ENCODE data around the gene TAB3. TPM values are rescaled to one million over a fixed set of nuclear protein-coding genes. Genes with fewer than 3 reads are reported as not detected.

Gene TAB3
- total RNA-seq, 4 donors from 2014 or later, result 15.6 to 32.9 (median 30.3) TPM

DNA sequence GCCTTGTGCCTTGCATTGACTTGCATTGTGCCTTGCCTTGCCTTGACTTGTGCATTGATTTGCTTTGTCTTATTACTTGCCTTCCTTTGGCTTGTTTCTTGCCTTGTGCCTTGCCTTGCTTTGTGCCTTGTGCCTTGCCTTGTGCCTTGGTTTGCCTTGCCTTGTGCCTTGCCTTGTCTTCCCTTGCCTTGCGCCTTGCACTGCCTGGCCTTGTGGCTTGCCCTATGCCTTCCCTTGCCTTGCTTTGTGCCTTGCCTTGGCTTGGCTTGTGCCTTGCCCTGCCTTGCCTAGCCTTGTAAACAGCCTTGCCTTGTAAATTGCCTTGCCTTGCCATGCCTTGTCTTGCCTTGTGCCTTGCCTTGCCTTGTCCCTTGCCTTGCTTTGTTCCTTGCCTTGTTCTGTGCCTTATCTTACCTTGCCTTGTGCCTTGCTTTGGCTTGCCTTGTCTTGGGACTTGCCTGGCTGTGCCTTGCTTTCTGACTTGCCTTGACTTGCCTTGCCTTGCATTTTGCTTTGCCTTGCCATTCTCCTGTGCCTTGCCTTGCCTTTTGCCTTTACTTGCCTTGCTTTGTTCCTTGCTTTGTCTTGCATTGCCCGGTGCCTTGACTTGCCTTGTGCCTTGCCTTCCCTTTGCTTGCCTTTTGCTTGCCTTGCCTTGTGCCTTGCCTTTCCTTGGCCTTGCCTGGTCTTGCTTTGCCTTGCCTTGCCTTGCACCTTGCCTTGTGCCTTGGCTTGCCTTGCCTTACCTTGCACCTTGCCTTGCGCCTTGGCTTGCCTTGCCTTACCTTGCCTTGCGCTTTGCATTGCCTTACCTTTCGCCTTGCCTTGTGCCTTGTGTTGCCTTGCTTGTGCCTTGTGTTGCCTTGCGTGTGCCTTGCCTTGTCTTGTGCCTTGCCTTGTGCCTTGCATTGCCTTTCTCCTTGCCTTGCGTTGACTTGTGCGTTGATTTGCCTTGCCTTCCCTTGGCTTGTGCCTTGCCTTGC, 97.5 kb downstream of the TAB3 start:
- Histone ChIP-seq H3K9me3 (no peaks in the 10 kb centered on the region), H3K27me3 (no peaks in the 10 kb centered on the region), H3K4me1 (no peaks in the 10 kb centered on the region), H3K36me3 (no peaks in the 10 kb centered on the region), H3K4me3 (no peak overlapping the region), H3K27ac (no peak overlapping the region)
- DNase-seq (ENCODE audit: low spot score in 2 of 2), result no peak
- 79 to 87% methylated on average over 7 to 8 of the region's 8 CpGs for WGBS, 2 donors
- TF ChIP-seq POLR2A (IDR thresholded peaks at IDR 0.05) (no peak), EP300 (IDR thresholded peaks at IDR 0.05) (no peak)
- TF ChIP-seq, protein P1, sequence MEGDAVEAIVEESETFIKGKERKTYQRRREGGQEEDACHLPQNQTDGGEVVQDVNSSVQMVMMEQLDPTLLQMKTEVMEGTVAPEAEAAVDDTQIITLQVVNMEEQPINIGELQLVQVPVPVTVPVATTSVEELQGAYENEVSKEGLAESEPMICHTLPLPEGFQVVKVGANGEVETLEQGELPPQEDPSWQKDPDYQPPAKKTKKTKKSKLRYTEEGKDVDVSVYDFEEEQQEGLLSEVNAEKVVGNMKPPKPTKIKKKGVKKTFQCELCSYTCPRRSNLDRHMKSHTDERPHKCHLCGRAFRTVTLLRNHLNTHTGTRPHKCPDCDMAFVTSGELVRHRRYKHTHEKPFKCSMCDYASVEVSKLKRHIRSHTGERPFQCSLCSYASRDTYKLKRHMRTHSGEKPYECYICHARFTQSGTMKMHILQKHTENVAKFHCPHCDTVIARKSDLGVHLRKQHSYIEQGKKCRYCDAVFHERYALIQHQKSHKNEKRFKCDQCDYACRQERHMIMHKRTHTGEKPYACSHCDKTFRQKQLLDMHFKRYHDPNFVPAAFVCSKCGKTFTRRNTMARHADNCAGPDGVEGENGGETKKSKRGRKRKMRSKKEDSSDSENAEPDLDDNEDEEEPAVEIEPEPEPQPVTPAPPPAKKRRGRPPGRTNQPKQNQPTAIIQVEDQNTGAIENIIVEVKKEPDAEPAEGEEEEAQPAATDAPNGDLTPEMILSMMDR (IDR thresholded peaks at IDR 0.05), result no peak

DNA sequence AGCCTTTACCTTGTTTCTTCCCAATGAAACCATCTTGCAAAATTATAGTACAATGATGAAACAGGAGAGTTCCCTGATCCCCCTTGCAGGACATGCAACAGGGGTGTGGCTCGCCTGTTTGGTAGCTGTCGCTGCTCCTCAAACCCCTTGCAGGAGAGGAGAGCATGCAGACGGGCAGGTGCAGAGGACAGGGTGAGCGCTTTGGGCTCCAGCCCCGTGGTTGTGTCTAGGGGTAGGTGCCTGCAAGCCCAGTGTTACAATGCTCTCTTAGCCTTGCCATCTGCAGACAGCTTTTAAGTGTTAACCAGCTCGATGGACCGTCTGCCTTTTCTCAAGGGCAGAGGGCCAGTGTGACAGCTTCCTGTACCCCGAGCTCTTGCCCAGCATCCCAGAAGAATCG, 102.0 kb downstream of the TAB3 start:
- Histone ChIP-seq H3K36me3 (no peaks in the 10 kb centered on the region), H3K4me3 (no peak overlapping the region), H3K27me3 (no peaks in the 10 kb centered on the region), H3K9me3 (no peaks in the 10 kb centered on the region), H3K4me1 (no peaks in the 10 kb centered on the region), H3K27ac (no peak overlapping the region)
- no peak for DNase-seq (ENCODE audit: low spot score in 2 of 2)
- 71 to 82% methylated on average over 4 to 9 of the region's 9 CpGs for WGBS, 2 donors
- TF ChIP-seq, protein P1 (IDR thresholded peaks at IDR 0.05), result no peak
- no peak for TF ChIP-seq EP300 (IDR thresholded peaks at IDR 0.05)
- no peak for TF ChIP-seq POLR2A (IDR thresholded peaks at IDR 0.05)

DNA sequence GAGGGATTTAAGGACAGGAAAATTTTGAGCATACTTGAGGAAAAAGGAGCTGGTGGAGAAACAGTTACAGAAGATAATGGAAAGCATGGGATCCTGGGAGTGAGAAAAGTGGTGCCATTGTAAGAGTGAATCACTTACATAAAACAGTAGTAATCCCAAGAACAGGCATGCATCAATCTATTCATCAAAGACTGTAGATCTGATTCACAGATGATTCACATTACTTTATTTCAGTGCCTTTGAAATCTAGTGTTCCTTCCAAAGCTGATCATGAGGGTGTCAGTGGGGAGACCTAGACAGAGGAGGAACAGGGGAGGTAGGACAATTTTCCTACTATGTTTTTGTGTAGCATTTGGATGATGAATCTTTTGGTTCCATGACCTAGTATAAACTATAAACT, 102.7 kb downstream of the TAB3 start:
- H3K36me3 ChIP-seq, result no peaks in the 10 kb centered on the region
- no peaks in the 10 kb centered on the region for H3K4me1 ChIP-seq
- TF ChIP-seq, protein P1 (IDR thresholded peaks at IDR 0.05), result no peak
- TF ChIP-seq POLR2A (IDR thresholded peaks at IDR 0.05) (no peak), EP300 (IDR thresholded peaks at IDR 0.05) (no peak)
- no peak overlapping the region for H3K27ac ChIP-seq
- DNase-seq (ENCODE audit: low spot score in 2 of 2), result no peak
- H3K9me3 ChIP-seq, result no peaks in the 10 kb centered on the region
- no peaks in the 10 kb centered on the region for H3K27me3 ChIP-seq
- no peak overlapping the region for H3K4me3 ChIP-seq

DNA sequence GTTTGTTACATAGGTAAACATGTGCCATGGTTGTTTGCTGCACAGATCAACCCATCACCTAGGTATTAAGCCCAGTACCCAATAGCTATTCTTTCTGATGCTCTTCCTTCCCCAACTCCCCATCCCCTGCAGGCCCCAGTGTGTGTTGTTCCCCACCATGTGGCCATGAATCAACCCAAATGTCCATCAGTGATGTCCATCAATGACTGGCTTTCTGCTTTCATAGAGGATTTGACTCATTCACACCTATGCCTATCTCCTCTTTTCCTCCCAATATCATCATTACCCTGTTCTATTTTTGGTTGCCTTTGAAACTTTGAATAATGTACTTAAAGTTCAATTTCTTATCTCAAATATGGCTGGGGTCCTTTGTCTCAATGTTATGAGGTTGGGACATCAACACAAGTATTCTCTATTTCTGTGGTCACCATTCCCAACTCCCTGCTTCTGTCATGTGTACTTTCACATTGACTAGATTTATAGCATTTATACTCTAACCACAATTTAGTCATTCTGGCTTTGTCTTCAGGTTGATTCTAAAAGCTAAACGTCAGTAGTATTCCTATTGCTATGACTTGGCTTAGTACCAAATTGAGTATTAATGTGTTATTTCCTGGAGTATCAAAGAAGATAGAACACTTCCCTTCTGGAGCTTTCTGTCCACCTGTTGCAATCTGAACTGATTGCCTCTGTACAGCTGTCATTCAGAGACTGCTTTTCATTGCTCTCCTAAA, 107.2 kb downstream of the TAB3 start:
- no peak for TF ChIP-seq EP300 (IDR thresholded peaks at IDR 0.05)
- no peak for TF ChIP-seq POLR2A (IDR thresholded peaks at IDR 0.05)
- TF ChIP-seq, protein P1 (IDR thresholded peaks at IDR 0.05), result no peak
- Histone ChIP-seq H3K36me3 (no peaks in the 10 kb centered on the region), H3K27me3 (no peaks in the 10 kb centered on the region), H3K4me3 (no peak overlapping the region), H3K9me3 (no peaks in the 10 kb centered on the region), H3K27ac (no peak overlapping the region), H3K4me1 (no peaks in the 10 kb centered on the region)
- DNase-seq (ENCODE audit: low spot score in 2 of 2), result no peak
- WGBS, 2 donors, result 47 to 51% methylated on average over 1 of the region's 1 CpG
